Skeletal muscle tissue (tissue), 4 donors: ENCODE results near the gene TYSND1. TPM values are rescaled to one million over a fixed set of nuclear protein-coding genes. Genes with fewer than 3 reads are reported as not detected.

Experiments
- H3K27ac ChIP-seq: one replicate; pipeline ENCODE4 v1.7.0; 2013; ENCODE audit warnings: mild to moderate bottlenecking, low read depth, low read length, inconsistent platforms
- H3K27me3 ChIP-seq, 3 donors: one replicate each; pipeline ENCODE4 v1.7.0; 2013; ENCODE audit warnings: low read length in 3 of 3; ENCODE audit not compliant: control insufficient read depth in 3 of 3, insufficient read depth in 3 of 3
- H3K36me3 ChIP-seq, 3 donors: one replicate each; pipeline ENCODE4 v1.7.0; 2013; ENCODE audit warnings: low read length in 3 of 3; ENCODE audit not compliant: control insufficient read depth in 3 of 3, insufficient read depth in 3 of 3
- H3K4me1 ChIP-seq, 3 donors: one replicate each; pipeline ENCODE4 v1.7.0; 2013; ENCODE audit warnings: low read length in 3 of 3, mild to moderate bottlenecking in 3 of 3; ENCODE audit not compliant: control insufficient read depth in 3 of 3, insufficient read depth in 3 of 3
- H3K4me3 ChIP-seq, 3 donors: one replicate each; pipeline ENCODE4 v1.7.0; 2013; ENCODE audit warnings: low read length in 3 of 3
- H3K9ac ChIP-seq, 3 donors: one replicate each; pipeline ENCODE4 v1.7.0; 2013; ENCODE audit warnings: low read length in 3 of 3, mild to moderate bottlenecking in 3 of 3, moderate library complexity in 2 of 3, low read depth in 1 of 3
- H3K9me3 ChIP-seq, 3 donors: one replicate each; pipeline ENCODE4 v1.7.0; 2013; ENCODE audit warnings: low read length in 3 of 3; ENCODE audit not compliant: control insufficient read depth in 3 of 3
- total RNA-seq: library from RNA; depleted of rRNA; stranded (reverse); fragments of >200 nt; gene quantifications from one replicate; pipeline ENCODE4 v1.2.3, GENCODE V29; 2014
- donor health status: Osteomylitis.

Gene TYSND1
- total RNA-seq, 1 donor from 2014 or later = 4.7 TPM

- Histone ChIP-seq H3K36me3 (peaks cover 0 to 15% (median 7%) of the 10 kb centered on the region in 3 donors), H3K4me1 (peaks cover 18 to 26% (median 21%) of the 10 kb centered on the region in 3 donors), H3K27ac (no peak overlapping the region), H3K27me3 (no peaks in the 10 kb centered on the region), H3K9me3 (no peaks in the 10 kb centered on the region), H3K9ac (no peak overlapping the region), H3K4me3 (no peak overlapping the region)
These were observed 8.3 kb downstream of the TYSND1 start for GRCh38 chr10:70137927-70138883.

DNA sequence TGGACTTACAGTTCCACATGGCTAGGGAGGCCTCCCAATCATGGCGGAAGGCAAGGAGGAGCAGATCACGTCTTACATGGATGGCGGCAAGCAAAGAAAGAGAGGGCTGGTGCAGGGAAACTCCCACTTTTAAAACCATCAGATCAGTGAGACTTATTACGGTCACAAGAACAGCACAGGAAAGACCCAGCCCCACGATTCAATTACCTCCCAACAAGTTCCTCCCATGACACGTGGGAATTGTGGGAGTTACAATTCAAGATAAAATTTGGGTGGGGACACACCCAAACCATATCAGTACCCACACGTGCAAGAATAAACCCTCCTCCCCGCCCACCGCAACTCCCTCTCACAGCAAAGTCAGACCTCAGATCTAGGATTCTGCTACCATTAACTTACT lies 9.4 kb downstream of the TYSND1 start:
- no peak overlapping the region for H3K9ac ChIP-seq
- H3K4me1 ChIP-seq = peaks cover 23 to 35% (median 24%) of the 10 kb centered on the region in 3 donors
- H3K27me3 ChIP-seq = no peaks in the 10 kb centered on the region
- no peak overlapping the region for H3K27ac ChIP-seq
- no peaks in the 10 kb centered on the region for H3K9me3 ChIP-seq
- no peak overlapping the region for H3K4me3 ChIP-seq
- peaks cover 0 to 15% (median 7%) of the 10 kb centered on the region in 3 donors for H3K36me3 ChIP-seq

DNA sequence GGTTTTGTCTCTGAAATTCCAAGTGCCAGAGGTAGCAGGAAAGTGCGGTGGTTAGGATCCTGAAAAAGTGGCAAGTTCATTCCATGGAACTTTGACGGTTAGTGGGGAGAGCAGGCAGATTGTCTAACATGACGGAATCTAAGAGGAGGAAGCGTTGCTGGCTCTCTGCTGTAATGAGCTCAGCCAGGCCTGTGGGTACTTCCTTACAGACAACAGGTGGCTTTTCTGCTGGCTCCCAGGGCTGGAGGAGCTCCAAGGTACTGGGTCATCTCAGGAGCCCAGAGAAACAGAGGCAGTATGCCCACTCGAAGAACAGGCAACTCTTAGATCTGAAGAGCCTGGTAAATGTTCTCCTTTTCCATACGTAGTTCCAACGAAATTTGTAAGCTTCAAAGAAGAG lies 10.8 kb downstream of the TYSND1 start:
- H3K4me3 ChIP-seq = peak overlapping the region in 1 of 3 donors; percentile 21
- H3K4me1 ChIP-seq = peaks cover 32 to 49% (median 36%) of the 10 kb centered on the region in 3 donors
- H3K27me3 ChIP-seq = no peaks in the 10 kb centered on the region
- H3K9ac ChIP-seq = peak overlapping the region; percentile 7 to 47 (median 13)
- peak overlapping the region; percentile 69 for H3K27ac ChIP-seq
- H3K9me3 ChIP-seq = no peaks in the 10 kb centered on the region
- peaks cover 0 to 15% (median 7%) of the 10 kb centered on the region in 3 donors for H3K36me3 ChIP-seq

DNA sequence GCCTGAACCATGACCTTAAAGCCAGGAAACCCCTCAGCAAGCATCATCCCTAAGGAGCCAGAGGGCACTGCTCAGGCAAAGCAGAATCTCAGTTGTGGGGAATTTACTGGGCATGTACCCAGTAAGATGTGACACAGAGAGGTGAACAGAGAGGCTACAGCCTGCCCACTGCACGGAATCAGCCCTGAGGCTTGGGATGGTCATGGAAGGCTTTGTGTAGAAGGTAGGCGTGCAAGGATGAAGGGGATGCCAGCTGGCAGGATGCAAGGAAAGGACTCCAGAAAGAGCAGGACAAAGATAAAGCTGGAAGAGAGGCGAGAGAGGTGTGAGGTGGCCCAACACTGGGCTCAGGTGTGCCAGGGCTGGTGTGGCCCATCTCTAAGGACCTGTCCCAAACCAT lies 11.5 kb downstream of the TYSND1 start:
- Histone ChIP-seq H3K27ac (peak overlapping the region; percentile 69), H3K36me3 (peaks cover 0 to 13% (median 7%) of the 10 kb centered on the region in 3 donors), H3K9ac (peak overlapping the region in 1 of 3 donors; percentile 57), H3K4me1 (peaks cover 32 to 49% (median 36%) of the 10 kb centered on the region in 3 donors), H3K4me3 (no peak overlapping the region), H3K27me3 (no peaks in the 10 kb centered on the region), H3K9me3 (no peaks in the 10 kb centered on the region)

GRCh38 chr10:70132098-70133029 lies 14.1 kb downstream of the TYSND1 start, which contains the start of gene AIFM2:
Gene AIFM2, minus strand, starts transcription at chr10:70132825. Its CDS starts 8,741 bp downstream, at chr10:70124084.
- no peaks in the 10 kb centered on the region for H3K9me3 ChIP-seq
- no peaks in the 10 kb centered on the region for H3K27me3 ChIP-seq
- H3K9ac ChIP-seq = peak within 1 kb of the TSS; percentile 73 to 91 (median 79)
- peaks cover 32 to 49% (median 36%) of the 10 kb centered on the region in 3 donors for H3K4me1 ChIP-seq
- H3K4me3 ChIP-seq = peak within 1 kb of the TSS; percentile 80 to 83 (median 82)
- H3K36me3 ChIP-seq = no peaks in the 10 kb centered on the region
- peak within 1 kb of the TSS; percentile 89 for H3K27ac ChIP-seq

GRCh38 chr10:70131560-70131937 lies 15.0 kb downstream of the TYSND1 start:
- peak overlapping the region in 2 of 3 donors; percentile 32 to 91 for H3K9ac ChIP-seq
- peak overlapping the region; percentile 80 to 83 (median 82) for H3K4me3 ChIP-seq
- peak overlapping the region; percentile 89 for H3K27ac ChIP-seq
- H3K36me3 ChIP-seq = peaks cover 0 to 2% (median 0%) of the 10 kb centered on the region in 3 donors
- no peaks in the 10 kb centered on the region for H3K27me3 ChIP-seq
- peaks cover 31 to 46% (median 36%) of the 10 kb centered on the region in 3 donors for H3K4me1 ChIP-seq
- no peaks in the 10 kb centered on the region for H3K9me3 ChIP-seq

GRCh38 chr10:70130878-70131559 lies 15.5 kb downstream of the TYSND1 start:
- no peaks in the 10 kb centered on the region for H3K9me3 ChIP-seq
- no peaks in the 10 kb centered on the region for H3K27me3 ChIP-seq
- H3K36me3 ChIP-seq = peaks cover 0 to 2% (median 0%) of the 10 kb centered on the region in 3 donors
- peak overlapping the region in 2 of 3 donors; percentile 80 to 83 for H3K4me3 ChIP-seq
- peak overlapping the region; percentile 89 for H3K27ac ChIP-seq
- peak overlapping the region in 2 of 3 donors; percentile 16 to 32 for H3K9ac ChIP-seq
- peaks cover 26 to 41% (median 33%) of the 10 kb centered on the region in 3 donors for H3K4me1 ChIP-seq

DNA sequence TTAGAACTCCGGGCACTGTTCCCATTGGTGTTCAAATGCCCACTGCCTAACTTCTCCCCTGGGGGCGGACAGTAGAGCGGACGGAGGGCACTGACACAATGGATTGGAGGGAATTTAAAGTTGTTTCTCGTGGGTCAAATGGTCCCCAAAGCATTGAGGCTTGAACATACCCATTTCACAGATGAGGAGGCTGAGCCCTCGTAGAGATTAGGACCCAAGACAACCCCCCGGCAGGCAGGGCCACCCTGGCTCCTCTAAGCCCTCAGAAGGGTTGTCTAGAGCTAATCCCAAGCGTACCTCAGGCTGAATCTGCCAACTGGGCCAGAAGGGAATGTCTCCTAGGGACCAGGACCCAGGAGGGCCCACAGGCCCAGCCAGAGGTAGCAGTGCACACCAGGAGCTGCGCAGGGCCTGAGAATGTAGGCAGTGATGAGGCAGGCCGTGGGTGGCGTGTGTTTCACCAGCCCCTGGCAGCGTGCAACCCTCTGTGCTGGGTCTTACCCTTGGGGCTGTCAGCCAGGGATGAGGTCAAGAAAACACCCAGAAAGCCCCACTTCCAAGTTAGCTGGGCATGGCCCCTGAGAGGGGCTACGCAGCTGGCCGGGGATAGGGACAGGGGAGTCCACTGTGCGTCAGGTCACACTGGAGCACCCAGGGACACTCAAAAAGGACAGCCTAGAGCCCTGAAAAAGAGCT lies 19.7 kb downstream of the TYSND1 start:
- Histone ChIP-seq H3K9ac (no peak overlapping the region), H3K27me3 (no peaks in the 10 kb centered on the region), H3K4me1 (peaks cover 6 to 12% (median 10%) of the 10 kb centered on the region in 3 donors), H3K4me3 (no peak overlapping the region), H3K36me3 (peaks cover 6 to 15% (median 8%) of the 10 kb centered on the region in 3 donors), H3K9me3 (no peaks in the 10 kb centered on the region), H3K27ac (no peak overlapping the region)
